ENCODE results near the gene SLC46A1. TPM values are rescaled to one million over a fixed set of nuclear protein-coding genes. Genes with fewer than 3 reads are reported as not detected.

SLC46A1 gene
- total RNA-seq, 1 donor from 2014 or later: 5.3 TPM

DNA sequence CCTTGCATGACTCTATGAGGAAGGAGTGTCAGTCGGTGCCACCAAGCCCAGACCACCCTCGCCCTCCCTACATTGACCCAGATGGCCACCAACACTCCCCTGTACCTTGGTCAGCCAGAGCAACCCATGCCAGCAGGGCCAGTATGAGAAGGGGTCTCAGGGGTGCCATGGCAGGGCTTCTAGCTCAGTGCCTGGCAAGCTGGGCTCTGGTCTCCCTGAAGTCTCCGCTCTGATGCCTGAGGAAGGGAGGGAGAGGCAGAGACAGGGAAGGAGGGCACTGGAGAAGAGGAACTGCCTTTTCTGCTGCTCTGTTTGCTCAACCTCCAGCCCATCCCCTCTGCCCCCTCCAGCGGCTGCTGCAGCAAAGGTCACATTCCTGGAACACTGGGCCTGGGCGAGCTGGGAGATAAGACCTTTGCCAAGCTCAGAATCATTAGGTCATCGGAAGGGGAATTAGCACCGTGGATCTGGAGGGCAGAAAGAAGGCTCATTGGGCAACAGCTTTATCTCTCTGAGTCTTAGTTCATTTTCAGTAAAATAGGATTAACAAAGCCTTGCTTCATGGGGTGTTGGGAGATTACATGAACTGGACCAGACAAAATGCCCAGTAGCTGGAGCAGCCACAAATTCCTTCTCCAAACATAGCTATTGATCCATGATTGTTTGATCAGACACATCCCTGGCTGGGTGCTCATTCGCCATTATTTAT, 35.8 kb downstream of the SLC46A1 start, which contains the start of gene VTN:
Gene VTN (minus strand): TSS at position 273 of the 709 bp plus-strand sequence. CDS start 104 bp downstream, at position 169.
- H3K27me3 Mint-ChIP-seq (ENCODE audit: unreplicated experiment): peaks cover 17% of the 10 kb centered on the region
- H3K27ac Mint-ChIP-seq (ENCODE audit: unreplicated experiment): no peak within 1 kb of the TSS

GRCh38 chr17:28369684-28370034, 36.4 kb downstream of the SLC46A1 start:
- no peak for DNase-seq (ENCODE audit: low spot score)
- Mint-ChIP-seq H3K4me3 (ENCODE audit: unreplicated experiment) (no peak overlapping the region), H3K36me3 (ENCODE audit: low read depth, unreplicated experiment) (no peaks in the 10 kb centered on the region), H3K9me3 (ENCODE audit: unreplicated experiment) (no peaks in the 10 kb centered on the region), H3K4me1 (ENCODE audit: unreplicated experiment) (peaks cover 6% of the 10 kb centered on the region), H3K27ac (ENCODE audit: unreplicated experiment) (no peak overlapping the region), H3K27me3 (ENCODE audit: unreplicated experiment) (peaks cover 17% of the 10 kb centered on the region)
- TF ChIP-seq, protein P1, sequence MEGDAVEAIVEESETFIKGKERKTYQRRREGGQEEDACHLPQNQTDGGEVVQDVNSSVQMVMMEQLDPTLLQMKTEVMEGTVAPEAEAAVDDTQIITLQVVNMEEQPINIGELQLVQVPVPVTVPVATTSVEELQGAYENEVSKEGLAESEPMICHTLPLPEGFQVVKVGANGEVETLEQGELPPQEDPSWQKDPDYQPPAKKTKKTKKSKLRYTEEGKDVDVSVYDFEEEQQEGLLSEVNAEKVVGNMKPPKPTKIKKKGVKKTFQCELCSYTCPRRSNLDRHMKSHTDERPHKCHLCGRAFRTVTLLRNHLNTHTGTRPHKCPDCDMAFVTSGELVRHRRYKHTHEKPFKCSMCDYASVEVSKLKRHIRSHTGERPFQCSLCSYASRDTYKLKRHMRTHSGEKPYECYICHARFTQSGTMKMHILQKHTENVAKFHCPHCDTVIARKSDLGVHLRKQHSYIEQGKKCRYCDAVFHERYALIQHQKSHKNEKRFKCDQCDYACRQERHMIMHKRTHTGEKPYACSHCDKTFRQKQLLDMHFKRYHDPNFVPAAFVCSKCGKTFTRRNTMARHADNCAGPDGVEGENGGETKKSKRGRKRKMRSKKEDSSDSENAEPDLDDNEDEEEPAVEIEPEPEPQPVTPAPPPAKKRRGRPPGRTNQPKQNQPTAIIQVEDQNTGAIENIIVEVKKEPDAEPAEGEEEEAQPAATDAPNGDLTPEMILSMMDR (IDR thresholded peaks at IDR 0.05; ENCODE audit: unreplicated experiment): no peak

More for the DNA sequence above, 35.8 kb downstream of the SLC46A1 start, which contains the start of gene VTN:
- Mint-ChIP-seq H3K4me1 (ENCODE audit: unreplicated experiment) (peaks cover 6% of the 10 kb centered on the region), H3K4me3 (ENCODE audit: unreplicated experiment) (peak within 1 kb of the TSS; percentile 88), H3K9me3 (ENCODE audit: unreplicated experiment) (no peaks in the 10 kb centered on the region), H3K36me3 (ENCODE audit: low read depth, unreplicated experiment) (no peaks in the 10 kb centered on the region)
- DNase-seq (ENCODE audit: low spot score): no peak
- TF ChIP-seq, protein P1 (IDR thresholded peaks at IDR 0.05; ENCODE audit: unreplicated experiment): no peak

- no peak overlapping the region for H3K4me3 Mint-ChIP-seq (ENCODE audit: unreplicated experiment)
- TF ChIP-seq, protein P1 (IDR thresholded peaks at IDR 0.05; ENCODE audit: unreplicated experiment): no peak
- no peaks in the 10 kb centered on the region for H3K9me3 Mint-ChIP-seq (ENCODE audit: unreplicated experiment)
- no peak overlapping the region for H3K27ac Mint-ChIP-seq (ENCODE audit: unreplicated experiment)
- peaks cover 15% of the 10 kb centered on the region for H3K27me3 Mint-ChIP-seq (ENCODE audit: unreplicated experiment)
- no peaks in the 10 kb centered on the region for H3K36me3 Mint-ChIP-seq (ENCODE audit: low read depth, unreplicated experiment)
- H3K4me1 Mint-ChIP-seq (ENCODE audit: unreplicated experiment): peaks cover 6% of the 10 kb centered on the region
- DNase-seq (ENCODE audit: low spot score): no peak
Observed at GRCh38 chr17:28368915-28369683, 36.9 kb downstream of the SLC46A1 start.

DNA sequence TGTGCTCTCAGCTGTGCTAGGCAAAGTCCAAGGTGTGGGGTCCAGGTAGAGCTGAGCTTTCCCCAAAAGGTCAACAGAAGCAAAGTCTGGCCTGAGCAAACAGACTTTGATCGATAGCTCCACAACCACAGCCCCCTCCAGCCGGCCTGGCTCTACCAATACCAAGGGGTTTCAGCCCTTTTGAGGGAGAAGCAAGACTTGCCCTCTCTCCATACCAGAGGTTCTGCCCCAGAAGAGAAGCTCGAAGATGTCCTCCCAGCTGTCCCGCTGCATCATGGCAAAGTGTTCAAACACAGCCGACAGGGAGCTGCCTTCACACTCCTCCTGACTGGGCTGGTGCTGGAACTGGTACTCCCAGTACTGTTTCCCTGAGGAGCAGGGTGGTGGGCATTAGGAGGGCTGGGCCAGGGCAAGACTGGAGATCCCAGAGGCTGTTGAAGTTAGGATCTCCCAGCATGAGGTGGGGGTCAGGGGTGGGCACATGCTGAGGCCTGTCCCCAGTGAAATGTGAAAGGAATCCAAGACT, 37.6 kb downstream of the SLC46A1 start:
- Mint-ChIP-seq H3K36me3 (ENCODE audit: low read depth, unreplicated experiment) (peaks cover 3% of the 10 kb centered on the region), H3K9me3 (ENCODE audit: unreplicated experiment) (no peaks in the 10 kb centered on the region), H3K27me3 (ENCODE audit: unreplicated experiment) (peaks cover 10% of the 10 kb centered on the region), H3K27ac (ENCODE audit: unreplicated experiment) (no peak overlapping the region), H3K4me1 (ENCODE audit: unreplicated experiment) (peaks cover 6% of the 10 kb centered on the region), H3K4me3 (ENCODE audit: unreplicated experiment) (no peak overlapping the region)
- DNase-seq (ENCODE audit: low spot score): no peak
- TF ChIP-seq, protein P1 (IDR thresholded peaks at IDR 0.05; ENCODE audit: unreplicated experiment): no peak
